NCI-H446 treated with DMSO at 0.1 percent for 48 hours (cell line): ENCODE results near the gene RBBP6.
"Not testable (repeated sequence)": the region's sequence is repeated elsewhere in the genome, so short reads cannot be mapped to it uniquely, and the experiment has no call there.

Experiments used
- DNase-seq: peaks from one replicate; lab custom pipeline; 2025; lab: John Stamatoyannopoulos, UW

RBBP6 gene

GRCh38 chr16:24539295-24539849 lies at the start of gene RBBP6:
Gene RBBP6 (plus strand): TSS chr16:24539566. CDS start chr16:24540627, 1,061 bp downstream.
- DNase-seq: peak; percentile 91

- no peak for DNase-seq
Measured at GRCh38 chr16:24490866-24491265, 48.5 kb upstream of the RBBP6 start.

GRCh38 chr16:24491731-24492130 lies 47.6 kb upstream of the RBBP6 start:
- no peak for DNase-seq

GRCh38 chr16:24493821-24494220 lies 45.5 kb upstream of the RBBP6 start:
- DNase-seq: no peak

GRCh38 chr16:24495207-24495606 lies 44.2 kb upstream of the RBBP6 start:
- not testable (repeated sequence) for DNase-seq

GRCh38 chr16:24497440-24497839 lies 41.9 kb upstream of the RBBP6 start:
- DNase-seq: no peak

- no peak for DNase-seq
Measured at GRCh38 chr16:24499193-24499814, 40.1 kb upstream of the RBBP6 start.

- peak; percentile 8 for DNase-seq
Measured at GRCh38 chr16:24504472-24505345, 34.7 kb upstream of the RBBP6 start.

GRCh38 chr16:24505959-24506358 lies 33.4 kb upstream of the RBBP6 start:
- no peak for DNase-seq

- DNase-seq: no peak
Measured at GRCh38 chr16:24507959-24508480, 31.3 kb upstream of the RBBP6 start.

GRCh38 chr16:24508614-24509013 lies 30.8 kb upstream of the RBBP6 start:
- no peak for DNase-seq

- DNase-seq: no peak
Measured at GRCh38 chr16:24509536-24509935, 29.8 kb upstream of the RBBP6 start.

- DNase-seq: no peak
Measured at GRCh38 chr16:24511174-24511573, 28.2 kb upstream of the RBBP6 start.

GRCh38 chr16:24511792-24512191 lies 27.6 kb upstream of the RBBP6 start:
- no peak for DNase-seq

GRCh38 chr16:24514096-24514495 lies 25.3 kb upstream of the RBBP6 start:
- DNase-seq: peak; percentile 25

- DNase-seq: peak; percentile 10
Measured at GRCh38 chr16:24515186-24515585, 24.2 kb upstream of the RBBP6 start.

- peak; percentile 15 for DNase-seq
Measured at GRCh38 chr16:24516900-24517669, 22.3 kb upstream of the RBBP6 start.

GRCh38 chr16:24518498-24518897 lies 20.9 kb upstream of the RBBP6 start:
- DNase-seq: no peak

GRCh38 chr16:24520983-24521382 lies 18.4 kb upstream of the RBBP6 start:
- no peak for DNase-seq

- DNase-seq: no peak
Measured at GRCh38 chr16:24522751-24523150, 16.6 kb upstream of the RBBP6 start.

GRCh38 chr16:24523569-24523968 lies 15.8 kb upstream of the RBBP6 start:
- DNase-seq: no peak
